K562 (cell line): ENCODE measurements around the gene TRPM6. TPM values are rescaled to one million over a fixed set of nuclear protein-coding genes. Genes with fewer than 3 reads are reported as not detected.

Experiments used
- ATAC-seq: fragments of 200-7000 bp; cut with Tn5 transposase; 3 replicates; pipeline ENCODE4 v1.9.1; 2020; ENCODE audit warnings: moderate library complexity
- BruUV-seq: library from RNA; stranded (reverse); fragments of 400-500 nt; replicated peaks from 2 replicates; lab custom pipeline; 2021; lab: Mats Ljungman, UMichigan
- CTCF ChIA-PET: fragments of 300-600 bp; formaldehyde crosslinking; extraction: SDS; loops from one replicate; lab custom pipeline; 2021; ENCODE audit warnings: low intra/inter-chr PET ratio; lab: Yijun Ruan, JAX
- POLR2A ChIA-PET: fragments of 300-600, 350-650 bp; sonication (Branson Sonifier 250); formaldehyde crosslinking; extraction: SDS; loops from one replicate; lab custom pipeline; 2021; ENCODE audit warnings: antibody characterized with exemption, inconsistent platforms; lab: Yijun Ruan, JAX
- DNase-seq, 4 experiments: peaks; one replicate each; pipeline versions ENCODE4 v3.0.0 to v3.0.0-alpha.2; 2011 to 2018; ENCODE audit warnings: low spot score in 3 of 4, mixed read lengths in 3 of 4; ENCODE audit errors: extremely low read depth in 1 of 4
- FAIRE-seq: peaks from 2 replicates; lab custom pipeline; 2011; peaks lifted over from hg19 to GRCh38; lab: Jason Lieb, UNC
- H2AFZ ChIP-seq: 2 replicates; pipeline ENCODE4 v1.6.0; 2011; ENCODE audit warnings: low read depth, low read length, control low read depth, inconsistent platforms
- H3K27ac ChIP-seq: fragments of 200-600 bp; 3 replicates; pipeline ENCODE4 v1.8.0; 2011; ENCODE audit warnings: low read depth, mild to moderate bottlenecking, control low read depth, inconsistent platforms, low read length, moderate library complexity, mixed read lengths; ENCODE audit errors: extremely low read depth
- H3K27me3 ChIP-seq, 2 experiments: fragments of 300-600 bp in 1 of 2; 2 replicates in 1 of 2; 3 replicates in 1 of 2; pipeline versions ENCODE4 v1.6.0 to v1.8.0; 2011; ENCODE audit warnings: inconsistent platforms in 2 of 2, low read length in 2 of 2, mild to moderate bottlenecking in 1 of 2, mixed read lengths in 1 of 2, moderate library complexity in 1 of 2; ENCODE audit not compliant: control insufficient read depth in 2 of 2, insufficient read depth in 2 of 2
- H3K36me3 ChIP-seq: fragments of 300-600 bp; 3 replicates; pipeline ENCODE4 v1.8.0; 2011; ENCODE audit warnings: mild to moderate bottlenecking, low read length, inconsistent platforms; ENCODE audit not compliant: control insufficient read depth, insufficient read depth
- H3K4me1 ChIP-seq, 2 experiments: fragments of 200-600 bp in 1 of 2; replicated peaks in 1 of 2; 2 replicates in 1 of 2; 3 replicates in 1 of 2; pipeline versions ENCODE4 v1.5.1 to v1.8.0; 2011; ENCODE audit warnings: inconsistent platforms in 2 of 2, low read length in 2 of 2, mild to moderate bottlenecking in 1 of 2, mixed read lengths in 1 of 2, moderate library complexity in 1 of 2; ENCODE audit not compliant: control insufficient read depth in 2 of 2, insufficient read depth in 2 of 2
- H3K4me2 ChIP-seq: 2 replicates; pipeline ENCODE4 v1.6.1; 2011; ENCODE audit warnings: low read length, control low read depth, inconsistent platforms, mixed read lengths; ENCODE audit not compliant: insufficient read depth
- H3K4me3 ChIP-seq: fragments of 200-600 bp; sonication (generic), shearing (Covaris generic); 2 replicates; pipeline ENCODE4 v1.5.1; 2016; ENCODE audit warnings: control low read depth, inconsistent platforms
- H3K79me2 ChIP-seq: fragments of 200-600 bp; 3 replicates; pipeline ENCODE4 v1.8.0; 2011; ENCODE audit warnings: low read length, inconsistent platforms; ENCODE audit not compliant: control insufficient read depth, insufficient read depth
- H3K9ac ChIP-seq, 2 experiments: 2 replicates each; pipeline versions ENCODE4 v1.6.0 to v1.6.1; 2011; ENCODE audit warnings: low read depth in 2 of 2, low read length in 2 of 2, control low read depth in 1 of 2, inconsistent platforms in 1 of 2, mild to moderate bottlenecking in 1 of 2, mixed read lengths in 1 of 2; ENCODE audit not compliant: insufficient read depth in 1 of 2
- H3K9me1 ChIP-seq: one replicate; pipeline ENCODE4 v1.6.0; 2011; ENCODE audit warnings: inconsistent platforms, mild to moderate bottlenecking, low read length, moderate library complexity; ENCODE audit not compliant: control insufficient read depth, insufficient read depth
- H3K9me3 ChIP-seq: replicated peaks from 2 replicates; pipeline ENCODE4 v1.5.1; 2011; ENCODE audit warnings: low read depth, low read length, inconsistent platforms; ENCODE audit not compliant: control insufficient read depth, insufficient read depth
- H4K20me1 ChIP-seq: replicated peaks from 2 replicates; pipeline ENCODE4 v1.6.1; 2011; ENCODE audit warnings: low read length, inconsistent platforms, mixed read lengths; ENCODE audit not compliant: control insufficient read depth, insufficient read depth
- CEBPZ ChIP-seq: fragments of 150-350 bp; IDR thresholded peaks from 2 replicates; pipeline ENCODE4 v1.6.1; 2014; ENCODE audit warnings: low read depth, mild to moderate bottlenecking, low read length, borderline replicate concordance
- ESRRB ChIP-seq: fragments of 250-450 bp; sonication (Bioruptor Pico); IDR thresholded peaks from 2 replicates; pipeline ENCODE4 v1.5.0; 2020; ENCODE audit warnings: mild to moderate bottlenecking, moderate library complexity, borderline replicate concordance
- HIVEP1 ChIP-seq: fragments of 250-450 bp; sonication (Bioruptor Pico); IDR thresholded peaks from 2 replicates; pipeline ENCODE4 v1.4.0; 2020; ENCODE audit warnings: mild to moderate bottlenecking
- ILK ChIP-seq: fragments of 450-650 bp; IDR thresholded peaks from 2 replicates; pipeline ENCODE4 v1.6.1; 2016; ENCODE audit warnings: missing genetic modification characterization, low read depth, mild to moderate bottlenecking, missing compliant biosample characterization, moderate library complexity, borderline replicate concordance
- LARP7 ChIP-seq: fragments of 450-650 bp; IDR thresholded peaks from 2 replicates; pipeline ENCODE4 v1.6.1; 2016
- NKRF ChIP-seq: fragments of 450-650 bp; IDR thresholded peaks from 2 replicates; pipeline ENCODE4 v1.6.1; 2016; ENCODE audit warnings: borderline replicate concordance
- SRSF1 ChIP-seq: fragments of 200-400 bp; formaldehyde crosslinking; IDR thresholded peaks from 2 replicates; pipeline ENCODE4 v1.6.1; 2017; ENCODE audit warnings: mild to moderate bottlenecking, low read depth, low read length, moderate library complexity
- ZNF407 ChIP-seq: fragments of 450-650 bp; IDR thresholded peaks from 2 replicates; pipeline ENCODE4 v1.6.1; 2016; ENCODE audit warnings: low read depth
- WGBS: fragments of 100-300 bp; shearing (Covaris generic); methylation state at CpG from one replicate; pipeline ENCODE4 v1.1.6; 2016; ENCODE audit warnings: low coverage, mixed read lengths; ENCODE audit not compliant: insufficient coverage; ENCODE audit errors: missing lambda C conversion rate; 5-methylcytosine and 5-hydroxymethylcytosine counted together
- in situ Hi-C: fragments of 300-500 bp; cut with MboI; formaldehyde crosslinking; loops from 4 replicates; pipeline ENCODE4 v1.15.0; 2018; ENCODE audit warnings: inconsistent platforms, mixed read lengths
- intact Hi-C: fragments of 100-400 bp; cut with micrococcal nuclease; formaldehyde crosslinking; loops from 2 replicates; pipeline ENCODE4 v1.14.2; 2022
- polyA plus RNA-seq, 8 experiments: library from polyadenylated mRNA; depleted of rRNA in 4 of 8; stranded (reverse) in 5 of 8; unstranded in 3 of 8; fragments of >200 nt; fragmentation: Nextera tagmentation in 2 of 8; fragmentation: Illumina TruSeq in 1 of 8; extraction: Ambion mirVana in 2 of 8; extraction: Trizol in 1 of 8; gene quantifications; 2 replicates each; pipeline versions ENCODE4 v1.2.1 to v1.2.3, GENCODE V29; 2011 to 2014; ENCODE audit warnings: inconsistent platforms in 1 of 8, missing spikeins in 1 of 8
- total RNA-seq, 7 experiments: library from RNA; depleted of rRNA in 6 of 7; stranded (reverse); fragments of >200 nt in 6 of 7; fragmentation: Illumina TruSeq in 2 of 7; extraction: Trizol in 2 of 7; gene quantifications; 2 replicates each; pipeline versions ENCODE4 v1.2.1 to v1.2.3, GENCODE V29; 2011 to 2021; ENCODE audit warnings: low replicate concordance in 1 of 7

Gene TRPM6
- total and polyA plus RNA-seq, 9 of the 15 experiments (the other 6 are each of a cell fraction or from before 2014, with no cell fraction given): 0.03 to 0.16 (median 0.09) TPM

GRCh38 chr9:74935008-74935407, 47.3 kb upstream of the TRPM6 start:
- H3K36me3 ChIP-seq: no peaks in the 10 kb centered on the region
- H3K79me2 ChIP-seq: no peaks in the 10 kb centered on the region
- no peak overlapping the region for H3K4me3 ChIP-seq
- intact Hi-C loops (no loop called here), in situ Hi-C loops (no loop called here)
- CTCF ChIA-PET: no interaction called here
- H3K27me3 ChIP-seq: no peaks in the 10 kb centered on the region
- H3K4me1 ChIP-seq: no peaks in the 10 kb centered on the region; a peak in 1 of 5 replicates
- FAIRE-seq (no peak), ATAC-seq (no peak), DNase-seq (no peak)
- POLR2A ChIA-PET: no interaction called here
- 21% methylated on average over 5 of the region's 8 CpGs for WGBS
- no peaks in the 10 kb centered on the region for H3K9me1 ChIP-seq
- H3K27ac ChIP-seq: no peak overlapping the region
- H3K4me2 ChIP-seq: no peak overlapping the region
- H3K9ac ChIP-seq: no peak overlapping the region
- H2AFZ ChIP-seq: no peak overlapping the region
- BruUV-seq: no TSS peak
- H4K20me1 ChIP-seq: no peaks in the 10 kb centered on the region
- 0 out of 2 replicates have a peak, but pooled peaks cover 2% of the 10 kb centered on the region for H3K9me3 ChIP-seq
- TF ChIP-seq ZNF407 (no peak), HIVEP1 (CRISPR knock-in tag) (no peak), SRSF1 (no peak), CEBPZ (no peak), ESRRB (CRISPR knock-in tag) (no peak), LARP7 (no peak), ILK (tag) (no peak), NKRF (no peak)
